CD4-positive, CD25-positive, alpha-beta regulatory T cell (primary cell): Measurements from ENCODE around the gene AMOTL2. TPM values are rescaled to one million over a fixed set of nuclear protein-coding genes. Genes with fewer than 3 reads are reported as not detected.

ENCODE experiments used
- ATAC-seq, 2 donors: fragments of 150-1000 bp; cut with Tn5 transposase; one replicate each; pipeline ENCODE4 v1.10.0; 2021; ENCODE audit warnings: low read depth in 2 of 2, moderate number of reproducible peaks in 2 of 2, moderate library complexity in 1 of 2
- DNase-seq, 3 donors: peaks; one replicate each; pipeline versions ENCODE4 v3.0.0 to v3.0.0-alpha.2; 2012 to 2022; ENCODE audit warnings: mixed read lengths in 1 of 3
- H3K27ac ChIP-seq: one replicate; pipeline ENCODE4 v1.7.0; 2013; ENCODE audit warnings: mild to moderate bottlenecking, low read length; ENCODE audit not compliant: insufficient read depth, poor library complexity, severe bottlenecking
- H3K27me3 ChIP-seq: one replicate; pipeline ENCODE4 v1.7.0; 2013; ENCODE audit warnings: low read length; ENCODE audit not compliant: control insufficient read depth, insufficient read depth
- H3K36me3 ChIP-seq: one replicate; pipeline ENCODE4 v1.7.0; 2013; ENCODE audit warnings: mild to moderate bottlenecking, low read length, moderate library complexity; ENCODE audit not compliant: control insufficient read depth, insufficient read depth
- H3K4me1 ChIP-seq: 2 replicates; pipeline ENCODE4 v1.7.0; 2013; ENCODE audit warnings: mild to moderate bottlenecking, low read length; ENCODE audit not compliant: insufficient read depth, control insufficient read depth, poor library complexity, severe bottlenecking
- H3K4me3 ChIP-seq: one replicate; pipeline ENCODE4 v1.7.0; 2013; ENCODE audit warnings: low read depth, mild to moderate bottlenecking, low read length, moderate library complexity
- H3K9me3 ChIP-seq, 2 experiments: 1 replicate in 1 of 2; 2 replicates in 1 of 2; pipeline ENCODE4 v1.7.0; 2013; ENCODE audit warnings: low read length in 2 of 2, mild to moderate bottlenecking in 1 of 2, moderate library complexity in 1 of 2; ENCODE audit not compliant: control insufficient read depth in 2 of 2
- H3K27ac Mint-ChIP-seq, 3 donors: one replicate each; pipeline ENCODE4 v1.8.0; 2020 to 2022; ENCODE audit warnings: mild to moderate bottlenecking in 3 of 3, mixed read lengths in 3 of 3, moderate library complexity in 2 of 3
- H3K27me3 Mint-ChIP-seq: one replicate; pipeline ENCODE4 v1.8.0; 2022; ENCODE audit warnings: mild to moderate bottlenecking, mixed read lengths
- H3K36me3 Mint-ChIP-seq: one replicate; pipeline ENCODE4 v1.8.0; 2020; ENCODE audit warnings: mixed read lengths
- H3K4me1 Mint-ChIP-seq, 4 donors: one replicate each; pipeline ENCODE4 v1.8.0; 2020 to 2022; ENCODE audit warnings: mixed read lengths in 4 of 4, mild to moderate bottlenecking in 1 of 4
- H3K4me3 Mint-ChIP-seq, 4 donors: one replicate each; pipeline ENCODE4 v1.8.0; 2020 to 2022; ENCODE audit warnings: mild to moderate bottlenecking in 4 of 4, mixed read lengths in 4 of 4, moderate library complexity in 3 of 4
- H3K9me3 Mint-ChIP-seq, 7 donors: one replicate each; pipeline ENCODE4 v1.8.0; 2020 to 2022; ENCODE audit warnings: mixed read lengths in 7 of 7, mild to moderate bottlenecking in 3 of 7, moderate library complexity in 2 of 7
- polyA plus RNA-seq, 4 donors: library from polyadenylated mRNA; unstranded; fragments of 300-500 nt; fragmentation: Illumina TruSeq; gene quantifications; one replicate each; pipeline ENCODE4 v1.2.3, GENCODE V29; 2021
- total RNA-seq: library from RNA; stranded (reverse); gene quantifications from one replicate; pipeline ENCODE4 v1.2.3, GENCODE V29; 2022

Gene AMOTL2
- total and polyA plus RNA-seq, 5 donors from 2014 or later: not detected

DNA sequence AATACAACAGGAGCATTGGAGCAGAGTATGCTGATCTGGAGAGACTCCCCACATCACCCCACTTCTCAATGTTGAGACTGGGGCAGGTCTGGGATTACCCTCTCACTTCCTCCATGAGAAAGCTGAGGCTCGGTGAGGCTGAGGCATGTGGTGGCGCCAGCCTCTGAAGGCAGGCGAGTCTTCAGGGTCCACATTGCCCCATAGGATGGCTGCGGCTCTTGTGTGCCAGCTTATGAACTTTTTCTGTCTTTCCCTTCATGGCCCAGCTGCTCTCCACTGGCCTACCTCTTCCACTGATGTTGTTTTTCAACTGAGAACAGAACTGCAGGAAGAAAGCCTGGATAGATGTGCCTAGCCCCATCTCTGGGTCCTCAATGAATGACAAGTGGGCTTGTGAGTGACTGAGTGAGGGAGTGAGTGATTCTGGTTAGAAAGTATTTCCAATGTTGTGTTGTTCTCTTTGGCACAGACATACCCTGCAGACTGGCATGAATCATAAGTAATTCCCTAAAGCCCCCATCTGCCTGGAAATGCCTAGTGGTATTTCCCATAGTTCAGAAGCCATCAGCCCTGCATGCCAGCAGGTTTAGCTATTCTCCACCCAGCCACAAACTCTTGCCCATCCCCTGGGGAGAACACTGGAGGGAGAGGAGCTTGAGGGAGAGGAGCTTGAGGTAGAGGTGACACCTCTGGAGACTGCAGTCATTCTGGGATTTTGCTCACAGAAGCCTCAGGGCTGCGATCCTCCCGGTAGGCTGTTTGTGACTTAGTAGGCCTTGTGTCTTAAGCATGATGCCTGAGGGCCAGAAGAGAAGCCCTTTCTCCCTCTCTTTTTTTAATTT lies 56.9 kb downstream of the AMOTL2 start:
- H3K4me3 Mint-ChIP-seq: no peak overlapping the region
- peaks cover 0 to 2% (median 0%) of the 10 kb centered on the region in 4 donors for H3K4me1 Mint-ChIP-seq
- Histone ChIP-seq H3K36me3 (no peaks in the 10 kb centered on the region), H3K27me3 (peaks cover 3% of the 10 kb centered on the region), H3K27ac (no peak overlapping the region), H3K4me3 (no peak overlapping the region), H3K4me1 (peaks cover 5% of the 10 kb centered on the region), H3K9me3 (no peaks in the 10 kb centered on the region)
- peaks cover 0 to 1% (median 0%) of the 10 kb centered on the region in 7 donors for H3K9me3 Mint-ChIP-seq
- no peaks in the 10 kb centered on the region for H3K36me3 Mint-ChIP-seq
- ATAC-seq (no peak), DNase-seq (no peak)
- no peak overlapping the region for H3K27ac Mint-ChIP-seq
- peaks cover 31% of the 10 kb centered on the region for H3K27me3 Mint-ChIP-seq

DNA sequence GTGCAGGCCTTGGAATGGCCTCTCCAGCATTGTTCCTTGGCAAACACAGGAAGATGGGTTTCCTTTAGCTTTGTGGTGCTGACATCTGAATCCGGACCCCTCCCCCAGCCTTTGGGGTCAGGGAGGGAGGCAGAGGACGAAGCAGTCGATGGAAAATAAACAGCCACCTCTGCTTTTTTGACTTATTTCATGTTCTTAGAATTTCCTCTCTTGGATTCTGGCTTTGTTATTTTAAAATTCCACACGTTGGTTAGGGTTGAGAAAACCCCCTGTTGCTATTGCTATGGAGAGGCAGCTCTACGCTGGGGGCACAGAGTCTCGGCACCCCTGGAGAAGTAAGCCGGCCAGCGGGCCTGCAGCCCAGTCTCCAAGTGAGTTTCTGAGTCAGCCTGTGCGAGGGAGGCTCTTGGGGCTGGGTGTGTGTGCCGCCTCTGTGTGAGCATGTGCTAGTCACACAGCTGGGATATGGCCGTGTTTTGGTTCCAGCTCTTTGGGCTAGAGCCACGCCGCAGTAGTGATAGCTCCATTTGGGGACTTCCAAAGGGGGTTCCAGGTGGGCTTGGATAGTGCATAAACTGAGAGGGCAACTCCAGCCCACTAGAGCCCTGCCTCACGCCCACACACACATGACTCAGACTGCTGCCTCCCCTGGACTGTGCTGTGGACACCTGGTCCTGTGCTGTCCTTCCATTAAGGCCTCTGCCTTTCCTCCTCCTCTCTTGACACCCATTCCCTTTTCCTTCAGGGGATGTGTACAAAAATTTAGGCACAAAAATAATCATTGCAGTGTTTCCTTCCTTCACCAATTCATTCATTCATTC lies 58.8 kb downstream of the AMOTL2 start:
- DNase-seq (no peak), ATAC-seq (no peak)
- Mint-ChIP-seq H3K27ac (no peak overlapping the region), H3K4me3 (no peak overlapping the region), H3K36me3 (no peaks in the 10 kb centered on the region), H3K4me1 (peaks cover 0 to 2% (median 0%) of the 10 kb centered on the region in 4 donors), H3K27me3 (peaks cover 36% of the 10 kb centered on the region), H3K9me3 (peaks cover 0 to 1% (median 0%) of the 10 kb centered on the region in 7 donors)
- H3K4me3 ChIP-seq: no peak overlapping the region
- H3K27me3 ChIP-seq: peaks cover 5% of the 10 kb centered on the region
- H3K27ac ChIP-seq: no peak overlapping the region
- H3K9me3 ChIP-seq: no peaks in the 10 kb centered on the region
- H3K36me3 ChIP-seq: no peaks in the 10 kb centered on the region
- H3K4me1 ChIP-seq: peaks cover 5% of the 10 kb centered on the region

DNA sequence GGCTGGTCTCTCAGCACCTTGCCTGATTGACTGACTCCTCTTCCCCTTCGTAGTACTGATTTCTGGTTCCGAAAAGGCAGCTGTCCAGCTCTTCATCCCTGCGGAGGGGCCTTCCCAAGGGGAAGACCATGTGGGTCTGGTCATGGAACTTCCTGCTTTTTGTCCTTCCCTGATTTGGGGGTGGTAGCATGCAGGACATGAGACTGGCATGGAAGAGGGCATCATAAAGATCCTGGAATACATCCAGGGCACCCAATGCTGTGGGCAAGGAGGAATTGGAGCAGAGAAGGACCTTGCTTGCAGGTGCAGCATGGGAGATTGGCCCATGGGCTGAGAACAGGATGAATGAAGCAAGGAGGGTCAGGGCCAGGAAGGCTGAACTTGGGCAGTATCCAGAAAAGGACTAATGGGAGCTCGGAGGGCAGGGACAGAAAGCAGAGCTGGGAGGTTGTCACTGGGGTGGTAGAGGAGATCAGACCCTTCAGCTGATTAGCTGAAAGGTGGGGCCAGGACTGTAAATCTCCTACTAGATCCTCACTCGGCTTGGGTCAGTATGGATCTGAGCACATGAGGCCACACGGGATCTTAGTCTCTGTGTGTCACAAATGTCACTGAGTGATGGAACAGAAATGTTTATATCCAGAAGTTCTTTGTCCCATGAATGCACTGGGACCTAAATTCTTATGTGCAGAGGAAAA lies 59.5 kb downstream of the AMOTL2 start:
- no peak for DNase-seq
- peaks cover 5% of the 10 kb centered on the region for H3K4me1 ChIP-seq
- Mint-ChIP-seq H3K27me3 (peaks cover 36% of the 10 kb centered on the region), H3K4me1 (peaks cover 0 to 2% (median 0%) of the 10 kb centered on the region in 4 donors), H3K4me3 (no peak overlapping the region), H3K36me3 (no peaks in the 10 kb centered on the region), H3K27ac (no peak overlapping the region), H3K9me3 (peaks cover 0 to 1% (median 0%) of the 10 kb centered on the region in 7 donors)
- no peak overlapping the region for H3K27ac ChIP-seq
- no peaks in the 10 kb centered on the region for H3K36me3 ChIP-seq
- H3K9me3 ChIP-seq: no peaks in the 10 kb centered on the region
- peaks cover 5% of the 10 kb centered on the region for H3K27me3 ChIP-seq
- ATAC-seq: no peak
- H3K4me3 ChIP-seq: no peak overlapping the region

DNA sequence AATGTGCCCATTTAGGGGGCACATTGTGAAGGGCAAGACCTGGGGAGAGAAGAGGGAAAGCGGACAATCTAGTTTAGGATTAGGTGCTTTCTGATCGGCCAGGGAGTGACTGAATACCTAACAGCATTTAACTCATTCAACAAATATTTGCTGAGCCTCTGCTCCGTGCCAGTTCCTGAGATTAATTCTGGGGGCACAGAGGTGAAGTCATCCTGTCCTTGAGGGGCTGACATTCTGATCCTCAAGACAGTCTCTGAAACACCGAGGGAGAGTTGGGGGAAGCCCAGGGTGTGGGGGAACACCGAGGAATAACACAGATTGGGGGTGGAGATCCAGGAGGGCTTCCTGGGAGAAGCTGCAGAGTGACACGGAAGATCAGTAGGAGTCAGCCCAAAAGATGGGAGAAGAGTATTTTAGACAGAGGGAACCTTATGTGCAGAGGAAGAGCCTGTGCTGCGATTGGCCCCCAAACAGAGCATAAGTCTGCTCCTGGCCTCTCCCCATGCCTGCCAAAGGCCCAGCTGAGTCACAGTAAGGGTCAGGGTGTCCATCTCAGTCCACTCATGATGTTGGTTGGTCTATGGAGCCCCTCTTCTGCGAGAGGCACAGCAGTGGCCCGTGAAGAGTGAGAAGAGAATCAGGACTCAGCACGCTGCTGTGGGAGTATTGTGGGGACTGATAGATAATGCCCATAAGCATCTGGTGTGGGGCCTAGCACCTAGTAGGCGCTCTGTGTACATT lies 60.2 kb downstream of the AMOTL2 start:
- no peak overlapping the region for H3K4me3 Mint-ChIP-seq
- H3K4me1 Mint-ChIP-seq: peaks cover 0 to 2% (median 0%) of the 10 kb centered on the region in 4 donors
- Histone ChIP-seq H3K27me3 (peaks cover 5% of the 10 kb centered on the region), H3K4me3 (no peak overlapping the region), H3K4me1 (peaks cover 5% of the 10 kb centered on the region), H3K36me3 (no peaks in the 10 kb centered on the region), H3K9me3 (no peaks in the 10 kb centered on the region), H3K27ac (no peak overlapping the region)
- peaks cover 36% of the 10 kb centered on the region for H3K27me3 Mint-ChIP-seq
- H3K36me3 Mint-ChIP-seq: no peaks in the 10 kb centered on the region
- DNase-seq: no peak
- ATAC-seq: no peak
- peaks cover 0 to 1% (median 0%) of the 10 kb centered on the region in 7 donors for H3K9me3 Mint-ChIP-seq
- H3K27ac Mint-ChIP-seq: peak overlapping the region in 1 of 3 donors; percentile 81

DNA sequence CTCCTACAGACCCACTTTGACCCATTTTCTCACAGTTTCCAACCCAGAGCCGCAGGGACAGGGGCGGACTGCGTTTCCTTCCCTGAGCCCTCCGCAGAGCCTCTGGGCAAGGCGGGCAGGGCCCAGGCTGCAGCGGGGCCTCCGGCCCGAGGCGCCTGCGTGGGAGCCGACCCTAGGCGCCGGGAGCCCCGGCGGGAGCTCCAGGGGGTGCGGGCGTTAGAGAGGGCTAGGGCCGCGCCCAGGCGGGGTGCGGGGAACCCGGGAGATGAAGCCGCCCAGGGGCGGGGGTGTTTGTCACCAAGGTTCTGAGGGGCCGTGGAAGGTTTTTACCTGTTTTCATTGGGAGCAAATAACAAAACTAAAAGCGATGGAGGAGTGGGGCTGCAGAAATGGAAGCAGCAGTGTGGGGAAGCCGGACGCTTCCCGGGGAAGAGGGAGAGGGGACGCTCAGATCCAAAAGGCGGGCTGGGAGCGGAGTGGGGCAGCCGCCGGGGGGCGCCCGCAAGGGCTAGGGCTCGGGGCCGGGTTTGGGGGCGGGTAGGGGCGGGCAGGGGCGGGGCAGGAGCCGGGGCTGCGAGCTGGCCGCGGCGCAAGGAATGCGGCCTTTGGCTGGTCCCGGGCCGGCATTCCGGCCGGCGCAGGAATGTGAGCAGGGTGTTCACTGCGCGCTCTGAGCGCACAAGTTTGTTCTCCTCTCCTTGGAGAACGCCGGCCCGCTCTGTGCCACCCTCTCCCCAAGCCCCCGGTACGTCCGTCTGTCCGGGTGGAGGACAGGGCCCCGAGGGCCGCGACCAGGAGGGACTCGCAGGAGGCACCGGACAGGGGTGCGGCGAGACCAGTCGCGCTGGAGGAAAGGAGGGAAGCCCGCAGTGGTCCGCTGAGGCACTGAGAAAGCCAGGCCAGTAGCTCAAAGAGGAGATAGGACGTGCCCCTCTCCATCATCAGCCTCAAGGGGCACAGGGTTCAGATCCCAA lies 61.1 kb downstream of the AMOTL2 start:
- no peak for ATAC-seq
- Mint-ChIP-seq H3K27me3 (peaks cover 42% of the 10 kb centered on the region), H3K9me3 (no peaks in the 10 kb centered on the region), H3K36me3 (no peaks in the 10 kb centered on the region), H3K27ac (peak overlapping the region in 1 of 3 donors; percentile 81), H3K4me1 (peaks cover 0 to 5% (median under 1%) of the 10 kb centered on the region in 4 donors), H3K4me3 (peak overlapping the region in 1 of 4 donors; percentile 48)
- DNase-seq: no peak
- Histone ChIP-seq H3K9me3 (no peaks in the 10 kb centered on the region), H3K27ac (no peak overlapping the region), H3K27me3 (peaks cover 5% of the 10 kb centered on the region), H3K4me1 (peaks cover 5% of the 10 kb centered on the region), H3K4me3 (no peak overlapping the region), H3K36me3 (no peaks in the 10 kb centered on the region)

DNA sequence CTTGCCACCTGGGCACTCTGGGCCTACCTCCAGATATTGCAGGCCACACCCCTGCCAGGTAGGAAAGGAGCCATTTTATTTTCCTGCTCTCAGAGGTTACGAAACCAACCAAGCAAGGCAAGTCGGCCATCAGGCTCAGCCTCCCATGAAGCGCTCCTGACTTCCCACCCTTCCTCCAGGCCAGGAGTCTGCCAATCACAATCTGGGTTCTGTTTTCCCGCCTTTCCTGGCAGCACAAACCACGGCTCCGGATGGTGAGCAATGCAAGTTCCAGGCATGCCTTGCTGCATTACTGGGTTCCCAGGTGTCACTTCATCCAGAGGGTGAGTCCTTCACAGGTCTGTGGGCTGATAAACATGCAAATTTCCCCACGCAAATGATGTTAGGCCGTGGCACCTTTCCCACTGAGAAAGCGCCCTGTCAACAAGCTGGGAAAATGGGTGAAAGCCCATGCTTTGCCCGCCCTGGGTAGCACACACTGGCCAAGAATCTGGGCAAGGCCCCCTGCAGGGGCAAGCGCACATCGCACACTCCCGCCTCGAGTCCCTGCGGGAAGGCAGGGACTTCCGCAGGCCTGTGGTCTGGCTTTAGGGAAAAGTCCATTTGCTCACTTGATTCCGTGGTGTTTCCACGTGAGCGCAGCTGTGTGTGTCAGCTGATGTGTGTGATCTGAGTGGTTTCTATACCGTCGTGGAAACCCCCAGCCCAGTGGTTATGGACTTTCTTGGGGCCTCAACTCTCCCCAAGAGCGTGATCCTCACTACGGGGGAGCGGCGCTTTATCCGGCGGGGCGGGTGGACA lies 62.0 kb downstream of the AMOTL2 start:
- Mint-ChIP-seq H3K4me1 (peaks cover 0 to 8% (median 2%) of the 10 kb centered on the region in 4 donors), H3K27me3 (peaks cover 47% of the 10 kb centered on the region), H3K27ac (no peak overlapping the region), H3K36me3 (no peaks in the 10 kb centered on the region), H3K9me3 (no peaks in the 10 kb centered on the region), H3K4me3 (peak overlapping the region in 1 of 4 donors; percentile 48)
- DNase-seq (no peak), ATAC-seq (no peak)
- Histone ChIP-seq H3K27me3 (peaks cover 3% of the 10 kb centered on the region), H3K9me3 (no peaks in the 10 kb centered on the region), H3K4me3 (no peak overlapping the region), H3K4me1 (peaks cover 5% of the 10 kb centered on the region), H3K36me3 (no peaks in the 10 kb centered on the region), H3K27ac (no peak overlapping the region)
